HuH-7 (cell line): ENCODE data around the gene CNTD1.
"Not testable (repeated sequence)": the region's sequence is repeated elsewhere in the genome, so short reads cannot be mapped to it uniquely, and the experiment has no call there.

ENCODE experiments used
- DNase-seq: peaks from one replicate; pipeline ENCODE4 v3.0.0; 2011; ENCODE audit warnings: low spot score

The CNTD1 gene

DNA sequence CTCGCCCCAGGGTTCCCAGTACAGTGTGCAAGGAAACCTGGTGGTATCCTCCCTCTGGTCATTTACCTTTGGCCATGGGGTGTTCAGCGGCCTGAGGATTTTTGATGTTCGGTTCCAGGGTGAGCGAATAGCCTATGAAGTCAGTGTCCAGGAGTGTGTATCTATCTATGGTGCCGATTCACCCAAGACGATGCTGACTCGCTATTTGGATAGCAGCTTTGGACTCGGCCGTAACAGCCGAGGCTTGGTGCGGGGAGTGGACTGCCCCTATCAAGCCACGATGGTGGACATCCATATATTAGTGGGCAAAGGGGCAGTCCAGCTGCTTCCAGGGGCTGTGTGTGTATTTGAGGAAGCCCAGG, 46.9 kb downstream of the CNTD1 start:
- DNase-seq = no peak

GRCh38 chr17:42845918-42846593, 47.4 kb downstream of the CNTD1 start:
- no peak for DNase-seq

DNA sequence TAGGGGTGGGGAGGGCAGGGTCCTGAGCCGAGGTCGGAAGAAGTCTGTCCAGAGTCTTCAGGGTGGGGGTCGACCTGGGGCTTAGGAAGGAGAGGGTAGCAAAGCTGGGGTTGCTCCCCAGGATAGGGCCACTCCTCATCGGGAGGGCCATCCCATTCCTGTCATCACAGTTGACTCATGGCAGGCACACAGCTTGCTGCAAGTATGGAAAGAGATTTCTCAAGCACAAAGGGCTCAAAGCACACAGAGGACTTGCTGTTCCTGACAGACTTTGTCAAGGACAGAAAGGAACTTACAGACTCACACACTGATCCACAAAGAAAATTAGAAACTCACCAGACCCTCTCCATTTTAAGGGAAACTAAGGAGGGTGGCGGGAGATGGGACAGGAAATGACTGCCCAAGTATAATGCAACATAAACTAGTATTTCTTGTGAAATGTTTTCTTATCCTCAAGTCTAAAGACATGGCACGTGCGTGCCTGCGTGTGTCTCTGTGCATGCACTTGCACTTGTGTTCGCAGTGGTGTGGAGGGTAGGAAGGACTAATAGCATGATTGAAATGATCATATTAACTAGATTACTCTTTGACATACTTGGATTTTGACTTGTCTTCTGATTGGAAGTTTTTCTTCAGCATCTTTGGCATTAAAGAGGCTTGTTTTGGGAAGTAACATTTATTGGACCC, 48.1 kb downstream of the CNTD1 start:
- DNase-seq = no peak

DNA sequence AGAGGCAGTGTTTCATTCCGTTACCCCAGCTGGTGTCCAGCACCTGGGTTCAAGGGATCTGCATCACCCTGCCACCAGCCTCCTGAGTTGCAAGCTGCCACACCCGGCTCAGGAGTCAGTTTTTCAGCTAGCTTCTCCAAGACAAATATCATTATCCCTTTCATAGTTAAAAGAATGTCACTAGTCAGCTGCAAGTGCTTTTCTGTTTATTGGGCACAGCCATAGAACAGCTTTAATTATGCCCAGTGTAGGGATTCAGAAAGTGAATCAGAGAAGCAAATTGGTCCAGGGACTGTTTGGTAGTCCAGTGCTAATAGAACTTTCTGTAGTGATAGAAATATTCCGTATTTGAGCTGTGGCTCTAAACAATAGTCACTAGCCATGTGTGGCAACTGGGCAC, 49.4 kb downstream of the CNTD1 start:
- no peak for DNase-seq

GRCh38 chr17:42849031-42849430, 50.4 kb downstream of the CNTD1 start:
- DNase-seq = no peak

- no peak for DNase-seq
Measured at GRCh38 chr17:42849451-42850181, 51.0 kb downstream of the CNTD1 start.

DNA sequence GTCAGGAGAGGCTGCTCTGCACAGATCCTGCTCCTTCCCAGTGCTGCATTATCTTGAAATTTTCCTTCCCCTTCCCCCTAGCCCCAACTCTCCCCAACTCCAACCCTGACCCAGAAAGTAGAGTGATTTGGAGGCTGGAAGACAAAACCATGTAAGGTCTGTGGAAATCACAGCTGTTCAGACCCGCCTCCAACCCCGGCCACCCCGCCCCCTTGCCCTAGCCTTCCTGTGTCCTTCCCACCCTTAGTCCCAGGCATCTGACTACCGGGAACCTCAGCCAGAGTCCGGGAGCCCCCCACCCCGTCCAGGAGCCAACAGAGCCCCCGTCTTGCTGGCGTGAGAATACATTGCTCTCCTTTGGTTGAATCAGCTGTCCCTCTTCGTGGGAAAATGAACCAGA, 52.3 kb downstream of the CNTD1 start, which contains the start of gene AOC3:
Gene AOC3, plus strand, starts transcription at position 246 of the 400 bp plus-strand sequence. Its CDS starts 145 bp downstream, at position 391.
- no peak for DNase-seq

- not testable (repeated sequence) for DNase-seq
Measured at GRCh38 chr17:42851371-42852240, 52.9 kb downstream of the CNTD1 start.

GRCh38 chr17:42852351-42852750, 53.7 kb downstream of the CNTD1 start:
- DNase-seq = no peak

- DNase-seq = no peak
Measured at GRCh38 chr17:42853004-42853403, 54.3 kb downstream of the CNTD1 start.

- no peak for DNase-seq
Measured at GRCh38 chr17:42853597-42853967, 54.9 kb downstream of the CNTD1 start.

DNA sequence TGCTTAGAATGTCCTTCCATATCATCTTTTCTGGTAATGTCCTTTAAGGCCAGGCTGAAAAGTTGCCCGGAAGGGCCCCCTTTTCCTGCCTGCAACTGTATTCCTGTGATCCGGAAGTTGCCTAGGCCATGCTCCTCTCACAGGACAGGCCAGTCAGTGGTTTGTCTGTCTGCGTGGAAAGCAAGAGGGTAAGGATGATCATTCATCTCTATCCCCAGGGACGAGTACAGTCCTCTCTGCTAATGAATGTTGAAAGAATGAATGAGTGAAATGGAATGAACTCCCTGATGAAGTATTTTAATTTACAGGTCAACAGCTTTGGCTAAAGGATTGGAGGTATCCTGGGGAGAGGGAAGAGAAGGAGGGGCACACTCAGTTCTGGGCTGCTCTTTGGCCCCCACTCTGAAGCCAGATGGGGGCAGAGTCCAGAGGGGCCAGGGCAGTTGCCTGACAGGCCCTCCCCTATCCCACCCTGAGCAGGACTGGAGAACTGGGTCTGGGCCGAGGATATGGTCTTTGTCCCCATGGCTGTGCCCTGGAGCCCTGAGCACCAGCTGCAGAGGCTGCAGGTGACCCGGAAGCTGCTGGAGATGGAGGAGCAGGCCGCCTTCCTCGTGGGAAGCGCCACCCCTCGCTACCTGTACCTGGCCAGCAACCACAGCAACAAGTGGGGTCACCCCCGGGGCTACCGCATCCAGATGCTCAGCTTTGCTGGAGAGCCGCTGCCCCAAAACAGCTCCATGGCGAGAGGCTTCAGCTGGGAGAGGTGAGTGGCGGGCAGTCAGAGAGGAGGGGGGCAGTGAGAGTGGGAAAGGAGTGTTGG, 55.5 kb downstream of the CNTD1 start:
- no peak for DNase-seq

GRCh38 chr17:42855048-42855596, 56.5 kb downstream of the CNTD1 start:
- DNase-seq = no peak

- DNase-seq = not testable (repeated sequence)
Measured at GRCh38 chr17:42856093-42856492, 57.4 kb downstream of the CNTD1 start.

- DNase-seq = not testable (repeated sequence)
Measured at GRCh38 chr17:42856516-42856915, 57.9 kb downstream of the CNTD1 start.

DNA sequence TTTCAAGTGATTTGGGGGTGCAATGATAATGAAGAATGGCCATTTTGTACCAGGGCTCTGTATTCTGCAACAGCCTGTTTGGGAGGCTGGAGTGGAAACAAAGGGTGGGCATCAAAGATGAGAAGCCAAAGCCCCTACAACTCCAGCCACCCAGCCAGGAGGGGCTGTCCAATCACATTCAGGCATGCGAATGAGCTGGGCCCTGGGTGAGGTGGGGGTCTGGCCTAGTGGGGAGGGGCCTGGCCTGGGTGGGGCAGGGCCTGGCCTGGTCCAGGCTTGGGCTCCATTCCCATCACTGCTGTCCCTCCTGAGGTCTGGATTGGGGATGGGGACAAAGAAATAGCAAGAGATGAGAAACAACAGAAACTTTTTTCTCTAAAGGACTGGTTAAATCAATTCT, 58.7 kb downstream of the CNTD1 start:
- no peak for DNase-seq
